ENCODE results near the gene R3HCC1L. TPM values are rescaled to one million over a fixed set of nuclear protein-coding genes. Genes with fewer than 3 reads are reported as not detected.
"Not testable (repeated sequence)": the region's sequence is repeated elsewhere in the genome, so short reads cannot be mapped to it uniquely, and the experiment has no call there.

The R3HCC1L gene
- total and polyA plus RNA-seq, 2 of the 4 experiments (the other 2 are of a cell fraction), result 8.3 to 14.7 TPM

DNA sequence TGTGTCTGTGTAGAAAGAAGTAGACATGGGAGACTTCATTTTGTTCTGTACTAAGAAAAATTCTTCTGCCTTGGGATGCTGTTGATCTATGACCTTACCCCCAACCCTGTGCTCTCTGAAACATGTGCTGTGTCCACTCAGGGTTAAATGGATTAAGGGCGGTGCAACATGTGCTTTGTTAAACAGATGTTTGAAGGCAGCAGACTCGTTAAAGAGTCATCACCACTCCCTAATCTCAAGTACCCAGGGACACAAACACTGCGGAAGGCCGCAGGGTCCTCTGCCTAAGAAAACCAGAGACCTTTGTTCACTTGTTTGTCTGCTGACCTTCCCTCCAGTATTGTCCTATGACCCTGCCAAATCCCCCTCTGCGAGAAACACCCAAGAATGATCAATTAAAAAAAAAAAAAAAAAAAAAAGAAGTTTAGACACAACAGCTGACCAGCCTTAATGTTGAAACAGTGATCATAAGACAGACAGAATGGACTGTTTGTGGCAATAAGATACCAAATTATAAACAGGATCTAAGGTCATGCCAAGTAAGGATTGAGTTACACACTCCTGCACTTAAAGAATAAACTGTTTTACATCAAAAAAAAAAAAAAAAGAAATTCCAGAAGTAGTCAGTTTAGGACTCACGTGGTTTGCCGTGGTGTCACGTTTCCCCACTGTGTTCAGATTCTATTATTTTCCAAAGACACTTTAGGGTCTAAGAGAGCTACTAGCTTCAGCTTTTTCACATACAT, 18.9 kb downstream of the R3HCC1L start:
- H2BK20ac ChIP-seq (ENCODE audit: low read depth, low read length); H2BK15ac ChIP-seq (ENCODE audit: low read depth, low read length); H3K9ac ChIP-seq (ENCODE audit: low read depth, low read length); H3K4ac ChIP-seq (ENCODE audit: low read depth, low read length); H3K23ac ChIP-seq (ENCODE audit: low read depth, low read length); H3K4me3 ChIP-seq (ENCODE audit: insufficient read depth, low read depth, low read length); H3K27me3 ChIP-seq (ENCODE audit: control insufficient read depth, insufficient read depth, low read length); H3K9me3 ChIP-seq (ENCODE audit: control insufficient read depth, insufficient read depth, low read length); H3K56ac ChIP-seq (ENCODE audit: extremely low read depth, insufficient read depth, low read length); intact Hi-C loops (cut with micrococcal nuclease); H2BK120ac ChIP-seq (ENCODE audit: low read depth, low read length); H4K8ac ChIP-seq (ENCODE audit: low read depth in 2 of 2, low read length in 2 of 2); dilution Hi-C loops (cut with HindIII; ENCODE audit: low sequenced_read_pairs, unreplicated experiment); H2AK5ac ChIP-seq (ENCODE audit: low read depth, low read length); H3K14ac ChIP-seq (replicated peaks; ENCODE audit: low read depth, low read length); H3K36me3 ChIP-seq (ENCODE audit: control insufficient read depth, insufficient read depth, low read length); in situ Hi-C loops (cut with MboI; ENCODE audit: low sequenced_read_pairs); BruUV-seq (replicated peaks); H3K4me1 ChIP-seq (ENCODE audit: control insufficient read depth, insufficient read depth, low read length); H4K5ac ChIP-seq (ENCODE audit: low read depth, low read length); H2AK9ac ChIP-seq (replicated peaks; ENCODE audit: low read depth, low read length, poor library complexity); H4K91ac ChIP-seq (ENCODE audit: insufficient read depth, low read depth, low read length); H2AFZ ChIP-seq (replicated peaks; ENCODE audit: low read length, poor library complexity): not testable (repeated sequence)
- Histone ChIP-seq H2BK5ac (ENCODE audit: low read depth, low read length, poor library complexity, severe bottlenecking) (peak overlapping the region; percentile 63), H3K18ac (ENCODE audit: low read depth, low read length) (peak overlapping the region; percentile 24), H4K20me1 (ENCODE audit: insufficient read depth, low read length) (peaks cover 14% of the 10 kb centered on the region; the same call in 1 of the 2 replicates), H3K79me1 (ENCODE audit: low read depth in 1 of 2, low read length in 2 of 2) (peaks cover 24 to 44% of the 10 kb centered on the region in 2 experiments), H3K4me2 (ENCODE audit: low read depth, low read length) (peak overlapping the region; percentile 86), H3K9me1 (ENCODE audit: insufficient read depth, low read length) (peaks cover 12% of the 10 kb centered on the region), H3K27ac (ENCODE audit: insufficient read depth, low read length) (peak overlapping the region; percentile 40; the same call in 1 of the 2 replicates)
- peak; percentile 50 for DNase-seq
- CTCF ChIA-PET, result interaction anchor here (0.7 kb wide), 2 partner anchors 17 to 272 kb away, joined by 5 to 7 read pairs; no protein-coding TSS in a partner anchor
- ATAC-seq (ENCODE audit: low read depth), result peak; percentile 85
- peak; percentile 50; the same call in 1 of the 2 replicates for TF ChIP-seq BHLHE40 (IDR thresholded peaks at IDR 0.05; ENCODE audit: low read depth, low read length)
- TF ChIP-seq, protein P1, sequence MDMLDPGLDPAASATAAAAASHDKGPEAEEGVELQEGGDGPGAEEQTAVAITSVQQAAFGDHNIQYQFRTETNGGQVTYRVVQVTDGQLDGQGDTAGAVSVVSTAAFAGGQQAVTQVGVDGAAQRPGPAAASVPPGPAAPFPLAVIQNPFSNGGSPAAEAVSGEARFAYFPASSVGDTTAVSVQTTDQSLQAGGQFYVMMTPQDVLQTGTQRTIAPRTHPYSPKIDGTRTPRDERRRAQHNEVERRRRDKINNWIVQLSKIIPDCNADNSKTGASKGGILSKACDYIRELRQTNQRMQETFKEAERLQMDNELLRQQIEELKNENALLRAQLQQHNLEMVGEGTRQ (IDR thresholded peaks at IDR 0.05; ENCODE audit: low read depth, low read length), result peak; percentile 67
- POLR2A ChIA-PET (ENCODE audit: unreplicated experiment), result interaction anchor here (0.6 kb wide), 1 partner anchor 181 kb away, joined by 4 read pairs; no protein-coding TSS in a partner anchor
- WGBS, 2 experiments (ENCODE audit: extremely low coverage in 2 of 2, insufficient read length in 1 of 2), result no CpG with 5 or more reads among the region's 8 CpGs
